Activated CD4-positive, CD25-positive, alpha-beta regulatory T cell treated with anti-CD3 and anti-CD28 coated beads, Interleukin-2, amount 50 U/mL, for 24 hours (primary cell): ENCODE results near the gene CTNNA2.

Experiments
- ATAC-seq, 2 donors: fragments of 150-1000 bp; cut with Tn5 transposase; one replicate each; pipeline ENCODE4 v1.10.0; 2021; ENCODE audit warnings: mild to moderate bottlenecking in 1 of 2, moderate library complexity in 1 of 2

Gene CTNNA2

GRCh38 chr2:80351231-80351630 is 838.4 kb downstream of the CTNNA2 start:
- ATAC-seq: no peak

GRCh38 chr2:80354858-80355257 is 842.0 kb downstream of the CTNNA2 start:
- ATAC-seq: no peak

GRCh38 chr2:80361904-80362303 is 849.1 kb downstream of the CTNNA2 start:
- no peak for ATAC-seq

- ATAC-seq: no peak
These were observed 850.5 kb downstream of the CTNNA2 start for GRCh38 chr2:80363330-80363729.

- ATAC-seq: no peak
These were observed 851.0 kb downstream of the CTNNA2 start for GRCh38 chr2:80363791-80364349.

GRCh38 chr2:80364524-80365212 is 851.8 kb downstream of the CTNNA2 start:
- ATAC-seq: no peak

GRCh38 chr2:80365762-80366161 is 852.9 kb downstream of the CTNNA2 start:
- no peak for ATAC-seq

- no peak for ATAC-seq
These were observed 857.6 kb downstream of the CTNNA2 start for GRCh38 chr2:80370375-80371009.

- no peak for ATAC-seq
These were observed 861.3 kb downstream of the CTNNA2 start for GRCh38 chr2:80374105-80374504.

GRCh38 chr2:80377071-80377470 is 864.2 kb downstream of the CTNNA2 start:
- no peak for ATAC-seq

- ATAC-seq: no peak
These were observed 867.9 kb downstream of the CTNNA2 start for GRCh38 chr2:80380736-80381135.

GRCh38 chr2:80381666-80382065 is 868.8 kb downstream of the CTNNA2 start:
- ATAC-seq: no peak

- ATAC-seq: no peak
These were observed 879.6 kb downstream of the CTNNA2 start for GRCh38 chr2:80392441-80392840.

- ATAC-seq: no peak
These were observed 881.1 kb downstream of the CTNNA2 start for GRCh38 chr2:80393991-80394390.

GRCh38 chr2:80395251-80395650 is 882.4 kb downstream of the CTNNA2 start:
- ATAC-seq: no peak

GRCh38 chr2:80396276-80396675 is 883.4 kb downstream of the CTNNA2 start:
- no peak for ATAC-seq

GRCh38 chr2:80403081-80403480 is 890.2 kb downstream of the CTNNA2 start:
- ATAC-seq: no peak

- no peak for ATAC-seq
These were observed 894.5 kb downstream of the CTNNA2 start for GRCh38 chr2:80407377-80407776.

- no peak for ATAC-seq
These were observed 897.5 kb downstream of the CTNNA2 start for GRCh38 chr2:80410346-80410745.

- no peak for ATAC-seq
These were observed 900.3 kb downstream of the CTNNA2 start for GRCh38 chr2:80413136-80413535.

- ATAC-seq: no peak
These were observed 904.9 kb downstream of the CTNNA2 start for GRCh38 chr2:80417737-80418136.

GRCh38 chr2:80420530-80421208 is 907.8 kb downstream of the CTNNA2 start:
- no peak for ATAC-seq

- no peak for ATAC-seq
These were observed 916.4 kb downstream of the CTNNA2 start for GRCh38 chr2:80429251-80429650.

GRCh38 chr2:80437959-80438358 is 925.1 kb downstream of the CTNNA2 start:
- ATAC-seq: no peak
